OCI-LY3 (cell line): ENCODE data around the gene N4BP2L2.
"Not testable (repeated sequence)": the region's sequence is repeated elsewhere in the genome, so short reads cannot be mapped to it uniquely, and the experiment has no call there.

Experiments used
- H2AFZ ChIP-seq: fragments of 200-600, 300-600 bp; shearing (Covaris generic); 2 replicates; pipeline ENCODE4 v1.6.0; 2014; ENCODE audit warnings: antibody characterized with exemption, low read depth, low read length
- H3K27ac ChIP-seq: fragments of 200-600, 300-600 bp; sonication (generic); 2 replicates; pipeline ENCODE4 v1.5.1; 2014; ENCODE audit warnings: mild to moderate bottlenecking, low read length, moderate library complexity, mixed read lengths
- H3K27me3 ChIP-seq: fragments of 200-600, 300-600 bp; sonication (generic); 2 replicates; pipeline ENCODE4 v1.6.1; 2014; ENCODE audit warnings: low read depth, low read length, mixed read lengths
- H3K36me3 ChIP-seq: fragments of 200-600, 300-600 bp; sonication (generic); replicated peaks from 2 replicates; pipeline ENCODE3; 2014; ENCODE audit warnings: low read depth, low read length, mixed read lengths
- H3K4me1 ChIP-seq: fragments of 300-600, 200-600 bp; sonication (generic); 2 replicates; pipeline ENCODE4 v1.6.1; 2014; ENCODE audit warnings: low read length, mixed read lengths
- H3K4me2 ChIP-seq: fragments of 200-600, 300-600 bp; sonication (generic); 2 replicates; pipeline ENCODE4 v1.6.1; 2014; ENCODE audit warnings: low read length, mixed read lengths
- H3K4me3 ChIP-seq: fragments of 300-600, 200-600 bp; sonication (generic); 2 replicates; pipeline ENCODE4 v1.5.1; 2014; ENCODE audit warnings: antibody characterized with exemption, mild to moderate bottlenecking, low read length, moderate library complexity
- H3K79me2 ChIP-seq: fragments of 300-600, 200-600 bp; shearing (Covaris generic); 2 replicates; pipeline ENCODE4 v1.6.1; 2014; ENCODE audit warnings: mild to moderate bottlenecking, low read length, mixed read lengths
- H3K9ac ChIP-seq: fragments of 300-600, 200-600 bp; shearing (Covaris generic); 2 replicates; pipeline ENCODE4 v1.6.0; 2014; ENCODE audit warnings: mild to moderate bottlenecking, low read length, moderate library complexity
- H3K9me3 ChIP-seq: fragments of 200-600, 300-600 bp; shearing (Covaris generic); 2 replicates; pipeline ENCODE4 v1.6.1; 2014; ENCODE audit warnings: low read length, mixed read lengths; ENCODE audit not compliant: insufficient read depth
- H4K20me1 ChIP-seq: fragments of 200-600, 300-600 bp; sonication (generic); 2 replicates; pipeline ENCODE4 v1.6.1; 2016; ENCODE audit warnings: low read length, mixed read lengths; ENCODE audit not compliant: insufficient read depth
- CTCF ChIP-seq: fragments of 200-600, 300-600 bp; sonication (generic); IDR thresholded peaks from 2 replicates; pipeline ENCODE4 v1.5.1; 2014; ENCODE audit warnings: antibody characterized with exemption, low read length, low read depth
- EZH2phosphoT487 ChIP-seq: fragments of 200-600 bp; shearing (Covaris generic); IDR thresholded peaks from 2 replicates; pipeline ENCODE4 v1.6.1; 2018; ENCODE audit warnings: antibody characterized with exemption, mixed run types, low read depth

Gene N4BP2L2

GRCh38 chr13:32577032-32577431, 38.4 kb upstream of the N4BP2L2 start:
- TF ChIP-seq EZH2phosphoT487 (no peak), CTCF (no peak)
- no peak overlapping the region for H3K9ac ChIP-seq
- no peaks in the 10 kb centered on the region for H3K9me3 ChIP-seq
- no peaks in the 10 kb centered on the region for H4K20me1 ChIP-seq
- no peak overlapping the region for H2AFZ ChIP-seq
- no peaks in the 10 kb centered on the region for H3K79me2 ChIP-seq
- no peaks in the 10 kb centered on the region for H3K4me1 ChIP-seq
- no peaks in the 10 kb centered on the region for H3K27me3 ChIP-seq
- H3K36me3 ChIP-seq = no peaks in the 10 kb centered on the region
- H3K27ac ChIP-seq = no peak overlapping the region
- H3K4me3 ChIP-seq = no peak overlapping the region
- H3K4me2 ChIP-seq = no peak overlapping the region

GRCh38 chr13:32575687-32576086, 37.1 kb upstream of the N4BP2L2 start:
- H4K20me1 ChIP-seq, H3K36me3 ChIP-seq, H3K9ac ChIP-seq, H3K27me3 ChIP-seq, H3K4me1 ChIP-seq, H3K27ac ChIP-seq, H3K4me3 ChIP-seq, H3K79me2 ChIP-seq, H2AFZ ChIP-seq, H3K4me2 ChIP-seq, H3K9me3 ChIP-seq: not testable (repeated sequence)

GRCh38 chr13:32560842-32561241, 22.2 kb upstream of the N4BP2L2 start:
- H3K4me2 ChIP-seq, H3K4me3 ChIP-seq, H3K36me3 ChIP-seq, H3K27ac ChIP-seq, H3K79me2 ChIP-seq, H4K20me1 ChIP-seq, H3K9me3 ChIP-seq, H3K27me3 ChIP-seq, H2AFZ ChIP-seq, H3K9ac ChIP-seq, H3K4me1 ChIP-seq: not testable (repeated sequence)

DNA sequence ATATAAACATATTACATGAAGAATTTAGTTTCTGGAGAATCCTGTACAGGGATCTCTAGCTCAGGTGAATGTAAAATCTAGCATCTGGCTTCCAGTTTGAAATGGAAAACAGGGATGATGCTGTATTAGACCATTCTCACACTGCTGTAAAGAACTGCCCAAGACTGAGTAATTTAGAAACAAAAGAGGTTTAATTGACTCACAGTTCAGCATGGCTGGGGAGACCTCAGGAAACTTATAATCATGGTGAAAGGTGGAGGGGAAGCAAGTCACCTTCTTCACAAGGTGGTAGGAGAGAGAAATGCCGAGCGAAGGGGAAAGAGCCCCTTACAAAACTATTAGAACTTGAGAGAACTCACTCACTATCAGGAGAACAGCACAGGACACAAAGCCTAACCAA, 17.0 kb upstream of the N4BP2L2 start:
- Histone ChIP-seq H2AFZ (no peak overlapping the region), H3K27ac (no peak overlapping the region), H3K79me2 (no peaks in the 10 kb centered on the region), H3K36me3 (no peaks in the 10 kb centered on the region), H3K27me3 (no peaks in the 10 kb centered on the region), H3K4me2 (no peak overlapping the region), H3K4me3 (no peak overlapping the region), H3K9me3 (no peaks in the 10 kb centered on the region), H3K9ac (no peak overlapping the region), H4K20me1 (no peaks in the 10 kb centered on the region), H3K4me1 (no peaks in the 10 kb centered on the region)
- TF ChIP-seq CTCF (no peak), EZH2phosphoT487 (no peak)

GRCh38 chr13:32553720-32554119, 15.1 kb upstream of the N4BP2L2 start:
- H4K20me1 ChIP-seq = no peaks in the 10 kb centered on the region
- no peaks in the 10 kb centered on the region for H3K79me2 ChIP-seq
- no peaks in the 10 kb centered on the region for H3K36me3 ChIP-seq
- peaks cover 3% of the 10 kb centered on the region for H3K4me1 ChIP-seq
- no peak overlapping the region for H3K4me3 ChIP-seq
- H2AFZ ChIP-seq = no peak overlapping the region
- H3K27ac ChIP-seq = no peak overlapping the region
- no peak overlapping the region for H3K9ac ChIP-seq
- no peak for TF ChIP-seq EZH2phosphoT487
- TF ChIP-seq CTCF = no peak
- H3K27me3 ChIP-seq = no peaks in the 10 kb centered on the region; the same call in 1 of the 2 replicates
- H3K4me2 ChIP-seq = no peak overlapping the region
- H3K9me3 ChIP-seq = no peaks in the 10 kb centered on the region
